IPS-NIHi7 (cell line): ENCODE measurements around the gene RPS26.
"Not testable (repeated sequence)": the region's sequence is repeated elsewhere in the genome, so short reads cannot be mapped to it uniquely, and the experiment has no call there.

ENCODE experiments used
- DNase-seq: peaks from one replicate; pipeline ENCODE4 v3.0.0; 2012; ENCODE audit warnings: mixed read lengths; ENCODE audit errors: extremely low spot score

The RPS26 gene

GRCh38 chr12:56041552-56042429 is at the start of gene RPS26:
TSS of gene RPS26 (plus strand) at chr12:56041918. CDS start at chr12:56042167, 249 bp downstream.
- peak; percentile 91 for DNase-seq

GRCh38 chr12:55993230-55993853 is 48.4 kb upstream of the RPS26 start:
- DNase-seq, result no peak

- DNase-seq, result no peak
These were observed 46.4 kb upstream of the RPS26 start for GRCh38 chr12:55995366-55995765.

GRCh38 chr12:55996201-55996714 is 45.5 kb upstream of the RPS26 start:
- DNase-seq, result peak; percentile 35

GRCh38 chr12:55996715-55997534 is 44.8 kb upstream of the RPS26 start, which contains the start of gene SUOX:
TSS of gene SUOX (plus strand) at chr12:55997276. CDS start at chr12:56002222, 4,946 bp downstream.
- DNase-seq, result peak; percentile 100

- DNase-seq, result peak; percentile 28
These were observed 44.2 kb upstream of the RPS26 start for GRCh38 chr12:55997535-55997859.

- DNase-seq, result not testable (repeated sequence)
These were observed 42.2 kb upstream of the RPS26 start for GRCh38 chr12:55999522-55999921.

GRCh38 chr12:55999999-56000540 is 41.6 kb upstream of the RPS26 start:
- not testable (repeated sequence) for DNase-seq

GRCh38 chr12:56001487-56002100 is 40.1 kb upstream of the RPS26 start:
- DNase-seq, result no peak

- DNase-seq, result not testable (repeated sequence)
These were observed 38.3 kb upstream of the RPS26 start for GRCh38 chr12:56003376-56003775.

GRCh38 chr12:56004211-56004610 is 37.5 kb upstream of the RPS26 start:
- no peak for DNase-seq

GRCh38 chr12:56007564-56008559 is 33.9 kb upstream of the RPS26 start:
- DNase-seq, result peak; percentile 95

GRCh38 chr12:56010111-56010570 is 31.6 kb upstream of the RPS26 start:
- DNase-seq, result no peak

GRCh38 chr12:56011509-56012090 is 30.1 kb upstream of the RPS26 start:
- DNase-seq, result no peak

GRCh38 chr12:56013482-56013881 is 28.2 kb upstream of the RPS26 start:
- DNase-seq, result no peak

- DNase-seq, result no peak
These were observed 27.5 kb upstream of the RPS26 start for GRCh38 chr12:56014205-56014604.

GRCh38 chr12:56017181-56017580 is 24.5 kb upstream of the RPS26 start:
- DNase-seq, result no peak

GRCh38 chr12:56018356-56018755 is 23.4 kb upstream of the RPS26 start:
- no peak for DNase-seq

GRCh38 chr12:56020423-56021184 is 21.1 kb upstream of the RPS26 start, which contains the start of gene IKZF4:
TSS of gene IKZF4 (plus strand) at chr12:56021043. CDS start at chr12:56021494, 451 bp downstream.
- peak; percentile 77 for DNase-seq
